Suprapubic skin (tissue), 3 donors: ENCODE results near the gene JAK1.

Source experiments
- CTCF ChIP-seq, 2 donors: fragments of 200-600 bp in 1 of 2; fragments of 450-650 bp in 1 of 2; sonication (generic) in 1 of 2; IDR thresholded peaks; one replicate each; pipeline ENCODE4 v1.5.1; 2016 to 2019; ENCODE audit warnings: antibody characterized with exemption in 2 of 2, mild to moderate bottlenecking in 1 of 2, moderate library complexity in 1 of 2
- EP300 ChIP-seq: sonication (generic); formaldehyde crosslinking; IDR thresholded peaks from one replicate; pipeline ENCODE4 v1.6.1; 2017; ENCODE audit warnings: antibody characterized with exemption
- POLR2A ChIP-seq, 2 donors: fragments of 450-650 bp; IDR thresholded peaks; one replicate each; pipeline ENCODE4 v1.6.1; 2017; ENCODE audit warnings: antibody characterized with exemption in 2 of 2, mild to moderate bottlenecking in 2 of 2, moderate library complexity in 2 of 2

GRCh38 chr1:64944913-64945312 is 21.4 kb downstream of the JAK1 start:
- TF ChIP-seq CTCF (IDR thresholded peaks at IDR 0.05), result no peak
- TF ChIP-seq POLR2A (IDR thresholded peaks at IDR 0.05), result no peak
- no peak for TF ChIP-seq EP300
